ENCODE measurements around the gene SECISBP2L.

SECISBP2L gene

GRCh38 chr15:49046220-49047102 is at the start of gene SECISBP2L:
TSS of gene SECISBP2L (minus strand) at chr15:49046446. CDS start at chr15:49046299, 147 bp downstream.
- in situ Hi-C loops (cut with MboI; ENCODE audit: low pct_unique_long_range_greater_than_20kb, low sequenced_read_pairs, unreplicated experiment): no loop called here
- peak; percentile 94 for DNase-seq (ENCODE audit: low spot score)
- peak; percentile 75 for TF ChIP-seq CTCF (IDR thresholded peaks at IDR 0.05; ENCODE audit: extremely low read depth, insufficient read depth, missing control alignments)

- in situ Hi-C loops (cut with MboI; ENCODE audit: low pct_unique_long_range_greater_than_20kb, low sequenced_read_pairs, unreplicated experiment): no loop called here
- TF ChIP-seq CTCF (IDR thresholded peaks at IDR 0.05; ENCODE audit: extremely low read depth, insufficient read depth, missing control alignments): no peak
Measured at GRCh38 chr15:49094923-49095322, 48.7 kb upstream of the SECISBP2L start.

GRCh38 chr15:49093252-49094105 is 47.2 kb upstream of the SECISBP2L start:
- TF ChIP-seq CTCF (IDR thresholded peaks at IDR 0.05; ENCODE audit: extremely low read depth, insufficient read depth, missing control alignments): no peak
- in situ Hi-C loops (cut with MboI; ENCODE audit: low pct_unique_long_range_greater_than_20kb, low sequenced_read_pairs, unreplicated experiment): no loop called here
- DNase-seq (ENCODE audit: low spot score): no peak

More at GRCh38 chr15:49094923-49095322, 48.7 kb upstream of the SECISBP2L start:
- DNase-seq (ENCODE audit: low spot score): no peak

- no peak for TF ChIP-seq CTCF (IDR thresholded peaks at IDR 0.05; ENCODE audit: extremely low read depth, insufficient read depth, missing control alignments)
- no peak for DNase-seq (ENCODE audit: low spot score)
- in situ Hi-C loops (cut with MboI; ENCODE audit: low pct_unique_long_range_greater_than_20kb, low sequenced_read_pairs, unreplicated experiment): no loop called here
Measured at GRCh38 chr15:49088996-49089395, 42.8 kb upstream of the SECISBP2L start.

GRCh38 chr15:49085696-49086459 is 39.6 kb upstream of the SECISBP2L start:
- no peak for DNase-seq (ENCODE audit: low spot score)
- no peak for TF ChIP-seq CTCF (IDR thresholded peaks at IDR 0.05; ENCODE audit: extremely low read depth, insufficient read depth, missing control alignments)
- in situ Hi-C loops (cut with MboI; ENCODE audit: low pct_unique_long_range_greater_than_20kb, low sequenced_read_pairs, unreplicated experiment): no loop called here

- TF ChIP-seq CTCF (IDR thresholded peaks at IDR 0.05; ENCODE audit: extremely low read depth, insufficient read depth, missing control alignments): no peak
- no peak for DNase-seq (ENCODE audit: low spot score)
- in situ Hi-C loops (cut with MboI; ENCODE audit: low pct_unique_long_range_greater_than_20kb, low sequenced_read_pairs, unreplicated experiment): no loop called here
Measured at GRCh38 chr15:49084285-49084570, 38.0 kb upstream of the SECISBP2L start.
